GM12878 (cell line): ENCODE data around the gene CXADR. TPM values are rescaled to one million over a fixed set of nuclear protein-coding genes. Genes with fewer than 3 reads are reported as not detected.

ENCODE experiments used
- ATAC-seq: fragments of 200-7000 bp; cut with Tn5 transposase; 3 replicates; pipeline ENCODE4 v1.9.1; 2020; ENCODE audit warnings: mild to moderate bottlenecking, moderate library complexity
- BruUV-seq: library from RNA; stranded (reverse); fragments of 400-500 nt; replicated peaks from 2 replicates; lab custom pipeline; 2021; lab: Mats Ljungman, UMichigan
- CTCF ChIA-PET: fragments of 300-600 bp; sonication (Branson Sonifier 250); formaldehyde crosslinking; extraction: SDS; loops from one replicate; lab custom pipeline; 2021; ENCODE audit warnings: inconsistent platforms; lab: Yijun Ruan, JAX
- POLR2A ChIA-PET: fragments of 350-600 bp; formaldehyde crosslinking; extraction: SDS; loops from one replicate; lab custom pipeline; 2021; ENCODE audit warnings: inconsistent platforms; lab: Charles Lee
- RAD21 ChIA-PET: fragments of 300-600 bp; sonication (Branson Sonifier 250); formaldehyde crosslinking; loops from one replicate; lab custom pipeline; 2023; ENCODE audit warnings: antibody characterized with exemption; ENCODE audit not compliant: unreplicated experiment; lab: Charles Lee
- SMC1A ChIA-PET: fragments of 300-600 bp; sonication (Branson Sonifier 250); formaldehyde crosslinking; loops from one replicate; lab custom pipeline; 2023; ENCODE audit not compliant: unreplicated experiment, uncharacterized antibody; lab: Charles Lee
- DNase-seq: peaks from one replicate; pipeline ENCODE4 v3.0.0-alpha.2; 2011; ENCODE audit warnings: low read depth, low spot score
- FAIRE-seq: peaks from 3 replicates; lab custom pipeline; 2011; peaks lifted over from hg19 to GRCh38; lab: Jason Lieb, UNC
- H2AFZ ChIP-seq: 2 replicates; pipeline ENCODE4 v1.6.0; 2011; ENCODE audit warnings: low read depth, low read length, control low read depth; ENCODE audit not compliant: control insufficient read depth
- H3K27ac ChIP-seq: 2 replicates; pipeline ENCODE4 v1.5.1; 2011; ENCODE audit warnings: control low read depth; ENCODE audit not compliant: control insufficient read depth, insufficient read depth
- H3K27me3 ChIP-seq, 2 experiments: replicated peaks in 1 of 2; 2 replicates each; pipeline versions ENCODE4 v1.6.0 to v1.6.1; 2011; ENCODE audit warnings: low read length in 1 of 2; ENCODE audit not compliant: control insufficient read depth in 2 of 2, insufficient read depth in 2 of 2
- H3K36me3 ChIP-seq, 2 experiments: 2 replicates each; pipeline ENCODE4 v1.5.1; 2011; ENCODE audit warnings: low read length in 1 of 2; ENCODE audit not compliant: control insufficient read depth in 2 of 2, insufficient read depth in 2 of 2
- H3K4me1 ChIP-seq: 2 replicates; pipeline ENCODE4 v1.6.1; 2011; ENCODE audit warnings: mild to moderate bottlenecking, low read length, moderate library complexity, mixed read lengths; ENCODE audit not compliant: control insufficient read depth, insufficient read depth
- H3K4me2 ChIP-seq: 2 replicates; pipeline ENCODE4 v1.6.0; 2011; ENCODE audit warnings: control low read depth; ENCODE audit not compliant: control insufficient read depth, insufficient read depth
- H3K4me3 ChIP-seq: fragments of 200-600 bp; sonication (generic); 2 replicates; pipeline ENCODE4 v1.5.1; 2016
- H3K79me2 ChIP-seq: 2 replicates; pipeline ENCODE4 v1.6.0; 2011; ENCODE audit warnings: low read length; ENCODE audit not compliant: control insufficient read depth, insufficient read depth
- H3K9ac ChIP-seq: 2 replicates; pipeline ENCODE4 v1.8.0; 2011; ENCODE audit warnings: low read length, control low read depth, mixed read lengths; ENCODE audit not compliant: control insufficient read depth, insufficient read depth
- H3K9me3 ChIP-seq: replicated peaks from 3 replicates; pipeline ENCODE4 v1.5.1; 2011; ENCODE audit warnings: mild to moderate bottlenecking, low read length; ENCODE audit not compliant: control insufficient read depth, insufficient read depth
- H4K20me1 ChIP-seq: 2 replicates; pipeline ENCODE4 v1.6.0; 2011; ENCODE audit not compliant: control insufficient read depth, insufficient read depth
- ASH2L ChIP-seq: fragments of 300-600, 200-600 bp; sonication (generic); IDR thresholded peaks from 2 replicates; pipeline ENCODE4 v1.6.1; 2017; ENCODE audit warnings: low read depth, mild to moderate bottlenecking, borderline replicate concordance
- BCL3 ChIP-seq: IDR thresholded peaks from 2 replicates; pipeline ENCODE4 v1.6.1; 2011; ENCODE audit warnings: borderline replicate concordance, low read depth, mild to moderate bottlenecking, moderate library complexity, low read length; ENCODE audit not compliant: insufficient read depth, poor library complexity, severe bottlenecking
- CBFB ChIP-seq: IDR thresholded peaks from 2 replicates; pipeline ENCODE4 v1.6.1; 2016; ENCODE audit warnings: antibody characterized with exemption, low read depth
- DPF2 ChIP-seq: fragments of 450-650 bp; IDR thresholded peaks from 2 replicates; pipeline ENCODE4 v1.6.1; 2017; ENCODE audit warnings: mild to moderate bottlenecking
- FOS ChIP-seq: IDR thresholded peaks from 3 replicates; pipeline ENCODE4 v1.6.1; 2011; ENCODE audit warnings: borderline replicate concordance; ENCODE audit not compliant: insufficient read length; ENCODE audit errors: extremely low read depth
- FOXM1 ChIP-seq: IDR thresholded peaks from 2 replicates; pipeline ENCODE4 v1.6.1; 2012; ENCODE audit warnings: low read depth, mild to moderate bottlenecking, inconsistent platforms, low read length, moderate library complexity
- IRF4 ChIP-seq: IDR thresholded peaks from 2 replicates; pipeline ENCODE4 v1.6.1; 2011; ENCODE audit warnings: low read depth, low read length
- KAT2A ChIP-seq: conservative IDR thresholded peaks from 2 replicates; pipeline ENCODE4 v1.6.1; 2011; ENCODE audit warnings: low read depth, low read length; ENCODE audit not compliant: control insufficient read depth
- MEF2A ChIP-seq: IDR thresholded peaks from 2 replicates; pipeline ENCODE4 v1.6.1; 2011; ENCODE audit warnings: low read depth, mild to moderate bottlenecking, low read length, moderate library complexity; ENCODE audit not compliant: insufficient read depth
- NFIC ChIP-seq: IDR thresholded peaks from 2 replicates; pipeline ENCODE4 v1.6.1; 2012; ENCODE audit warnings: low read depth, mild to moderate bottlenecking, inconsistent platforms, low read length, moderate library complexity
- NR2C2 ChIP-seq: IDR thresholded peaks from 2 replicates; pipeline ENCODE4 v1.6.1; 2011; ENCODE audit warnings: borderline replicate concordance, low read depth; ENCODE audit not compliant: control insufficient read depth, insufficient read length
- POU2F2 ChIP-seq: IDR thresholded peaks from 3 replicates; pipeline ENCODE4 v1.6.1; 2011; ENCODE audit warnings: low read depth, mild to moderate bottlenecking, low read length, borderline replicate concordance
- RAD21 ChIP-seq: IDR thresholded peaks from 2 replicates; pipeline ENCODE4 v1.6.1; 2011; ENCODE audit warnings: mild to moderate bottlenecking, low read depth, low read length, moderate library complexity; ENCODE audit not compliant: insufficient read depth
- RUNX3 ChIP-seq: IDR thresholded peaks from 2 replicates; pipeline ENCODE4 v1.6.1; 2012; ENCODE audit warnings: low read length, inconsistent platforms
- SMAD1 ChIP-seq: fragments of 450-650 bp; IDR thresholded peaks from 2 replicates; pipeline ENCODE4 v1.6.1; 2018; ENCODE audit warnings: mild to moderate bottlenecking, low read depth; ENCODE audit not compliant: partially characterized antibody
- TCF12 ChIP-seq: IDR thresholded peaks from 2 replicates; pipeline ENCODE4 v1.6.1; 2011; ENCODE audit warnings: low read depth, mild to moderate bottlenecking, low read length
- WGBS: methylation state at CpG from one replicate; pipeline ENCODE4 v1.1.6; 2016; ENCODE audit warnings: low lambda C conversion rate; ENCODE audit not compliant: insufficient replicate concordance, insufficient coverage; ENCODE audit errors: missing lambda C conversion rate; 5-methylcytosine and 5-hydroxymethylcytosine counted together
- in situ Hi-C: fragments of 300-500 bp; cut with MboI; formaldehyde crosslinking; loops from 9 replicates; pipeline ENCODE4 v1.14.3; 2018; ENCODE audit warnings: mixed read lengths
- intact Hi-C: fragments of 100-400 bp; cut with micrococcal nuclease; formaldehyde crosslinking; loops from one replicate; pipeline ENCODE4 v1.14.2; 2022; ENCODE audit not compliant: unreplicated experiment
- polyA plus RNA-seq, 11 experiments: library from polyadenylated mRNA; depleted of rRNA in 4 of 11; unstranded in 6 of 11; stranded (reverse) in 5 of 11; fragments of >200 nt; fragmentation: Nextera tagmentation in 4 of 11; fragmentation: Illumina TruSeq in 1 of 11; extraction: Ambion mirVana in 4 of 11; extraction: Trizol in 1 of 11; gene quantifications; 1 replicate in 1 of 11; 2 replicates in 10 of 11; pipeline versions ENCODE4 v1.2.1 to v1.2.3, GENCODE V29; 2011 to 2016; ENCODE audit warnings: inconsistent platforms in 2 of 11, missing spikeins in 2 of 11, low read depth in 1 of 11
- total RNA-seq, 4 experiments: library from RNA; depleted of rRNA in 3 of 4; stranded (reverse); fragments of >200 nt in 3 of 4; fragmentation: Illumina TruSeq in 1 of 4; extraction: Trizol in 1 of 4; gene quantifications; 2 replicates each; pipeline versions ENCODE4 v1.2.1 to v1.2.3, GENCODE V29; 2013 to 2021

CXADR gene
- total and polyA plus RNA-seq, 10 of the 15 experiments (the other 5 are each of a cell fraction or from before 2014, with no cell fraction given) = 0.01 to 0.64 (median 0.13) TPM

DNA sequence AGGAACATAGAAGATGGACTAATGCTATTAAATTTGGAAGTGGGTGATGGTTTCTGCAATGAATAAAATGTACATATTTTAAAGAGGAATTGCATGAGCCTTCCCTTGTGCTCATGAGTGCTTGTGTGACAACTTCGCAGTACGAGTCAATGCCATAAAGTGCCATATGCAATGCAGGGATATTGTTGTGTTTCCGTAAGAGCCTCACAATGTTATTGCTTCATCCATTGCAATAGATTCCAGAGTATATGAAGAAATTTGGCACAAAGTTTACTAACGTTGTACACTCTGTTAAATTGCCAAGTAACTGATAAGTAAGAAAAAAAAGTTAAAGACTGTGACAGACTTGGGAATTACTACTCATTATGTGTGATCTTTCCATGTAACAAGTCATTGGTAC is 77.6 kb downstream of the CXADR start:
- intact Hi-C loops = no loop called here
- H3K4me3 ChIP-seq = no peak overlapping the region
- 86% methylated on average over 4 of the region's 4 CpGs for WGBS

DNA sequence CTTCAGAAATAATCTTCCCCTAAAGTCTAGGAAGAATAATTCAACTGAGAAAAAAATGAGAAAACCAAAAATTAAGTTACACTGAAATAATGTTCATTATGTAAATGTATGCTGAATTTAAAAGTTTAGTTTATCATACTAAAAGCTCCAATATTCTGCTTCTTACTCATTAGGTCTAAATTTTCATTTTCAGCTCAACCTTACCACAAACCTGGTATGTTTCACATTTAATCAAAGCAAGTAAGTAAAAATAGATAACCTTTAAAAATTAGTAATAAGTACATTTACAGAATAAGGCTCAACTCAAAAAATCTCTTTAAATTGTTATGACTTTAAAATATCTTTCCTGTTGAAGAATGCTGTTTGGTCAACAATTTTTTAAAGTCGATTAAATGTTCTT is 84.8 kb downstream of the CXADR start:
- Histone ChIP-seq H4K20me1 (no peaks in the 10 kb centered on the region; the same call in 1 of the 2 replicates), H3K79me2 (no peaks in the 10 kb centered on the region; the same call in 1 of the 2 replicates), H3K27me3 (no peaks in the 10 kb centered on the region), H3K27ac (peak overlapping the region; percentile 24; the same call in 1 of the 2 replicates), H3K4me3 (no peak overlapping the region), H3K36me3 (peaks cover 1 to 9% of the 10 kb centered on the region in 2 experiments; a peak in 3 of 4 replicates), H2AFZ (no peak overlapping the region), H3K9ac (no peak overlapping the region), H3K4me2 (peak overlapping the region; percentile 22), H3K4me1 (peaks cover 5% of the 10 kb centered on the region; the same call in 1 of the 2 replicates), H3K9me3 (no peaks in the 10 kb centered on the region)
- 4% methylated on average over 1 of the region's 1 CpG for WGBS
- no peak for ATAC-seq
- POLR2A ChIA-PET = no interaction called here
- in situ Hi-C loops (no loop called here), intact Hi-C loops (no loop called here)
- SMC1A ChIA-PET = interaction anchor here (1.0 to 6.8 kb wide), 3 partner anchors 10 to 13 kb away, joined by 4 to 41 read pairs (median 6); no protein-coding TSS in a partner anchor
- CTCF ChIA-PET = interaction anchor here (0.9 to 1.8 kb wide), 4 partner anchors 13 to 212 kb away, joined by 3 to 17 read pairs (median 4); no protein-coding TSS in a partner anchor
- RAD21 ChIA-PET = interaction anchor here (1.5 to 2.0 kb wide), 3 partner anchors 12 to 15 kb away, joined by 3 to 6 read pairs (median 4); no protein-coding TSS in a partner anchor
- peak; percentile 76 for FAIRE-seq
- DNase-seq = no peak
- BruUV-seq = no TSS peak
- TF ChIP-seq MEF2A (0 out of 2 replicates have a peak, but pooled peaks have one; percentile 47), FOXM1 (no peak), RAD21 (no peak), CBFB (no peak), POU2F2 (no peak), DPF2 (no peak), RUNX3 (peak; percentile 37; the same call in 1 of the 2 replicates), TCF12 (no peak), NFIC (peak; percentile 36; the same call in 1 of the 2 replicates), IRF4 (no peak), SMAD1 (no peak), ASH2L (no peak), FOS (no peak), KAT2A (no peak)

More for the DNA sequence above, 77.6 kb downstream of the CXADR start:
- H3K9ac ChIP-seq = no peak overlapping the region
- H2AFZ ChIP-seq = no peak overlapping the region
- in situ Hi-C loops = no loop called here
- CTCF ChIA-PET = interaction anchor here (1.3 to 1.7 kb wide), 2 partner anchors 203 to 335 kb away, joined by 4 to 7 read pairs; no protein-coding TSS in a partner anchor
- H4K20me1 ChIP-seq = no peaks in the 10 kb centered on the region
- no peaks in the 10 kb centered on the region for H3K27me3 ChIP-seq
- H3K27ac ChIP-seq = no peak overlapping the region
- no peaks in the 10 kb centered on the region for H3K9me3 ChIP-seq
- DNase-seq = no peak
- H3K79me2 ChIP-seq = no peaks in the 10 kb centered on the region
- peaks cover 0 to 9% of the 10 kb centered on the region in 2 experiments; a peak in 2 of 4 replicates for H3K36me3 ChIP-seq
- H3K4me1 ChIP-seq = no peaks in the 10 kb centered on the region
- RAD21 ChIA-PET = interaction anchor here (0.7 kb wide), 1 partner anchor 17 kb away, joined by 3 read pairs; no protein-coding TSS in a partner anchor
- H3K4me2 ChIP-seq = no peak overlapping the region
- ATAC-seq = no peak
- TF ChIP-seq NR2C2 (no peak), BCL3 (peak; percentile 55)
- no peak for FAIRE-seq
- BruUV-seq = no TSS peak
- POLR2A ChIA-PET = no interaction called here
- SMC1A ChIA-PET = interaction anchor here (1.0 kb wide), 1 partner anchor 204 kb away, joined by 3 read pairs; no protein-coding TSS in a partner anchor
